GM19023 (cell line): ENCODE data around the gene JAML.
A peak's percentile ranks its signal among the peaks of the same experiment; 100 is the strongest.

Experiments
- ATAC-seq: cut with Tn5 transposase; IDR thresholded peaks from one replicate; pipeline ENCODE4 v1.9.1; 2021; ENCODE audit warnings: mild to moderate bottlenecking, moderate library complexity; ENCODE audit not compliant: unreplicated experiment

Gene JAML

GRCh38 chr11:118240999-118241763 lies 16.4 kb upstream of the JAML start:
- peak; percentile 94 for ATAC-seq

- no peak for ATAC-seq
Measured at GRCh38 chr11:118239509-118240205, 14.8 kb upstream of the JAML start.

GRCh38 chr11:118238929-118239328 lies 14.1 kb upstream of the JAML start:
- no peak for ATAC-seq

- no peak for ATAC-seq
Measured at GRCh38 chr11:118238421-118238820, 13.6 kb upstream of the JAML start.

- ATAC-seq: no peak
Measured at GRCh38 chr11:118236170-118236569, 11.4 kb upstream of the JAML start.

- no peak for ATAC-seq
Measured at GRCh38 chr11:118234833-118235232, 10.0 kb upstream of the JAML start.

GRCh38 chr11:118233850-118234249 lies 9.0 kb upstream of the JAML start:
- ATAC-seq: no peak

GRCh38 chr11:118233377-118233776 lies 8.6 kb upstream of the JAML start:
- ATAC-seq: no peak

GRCh38 chr11:118232659-118233058 lies 7.8 kb upstream of the JAML start:
- no peak for ATAC-seq

GRCh38 chr11:118231461-118231860 lies 6.7 kb upstream of the JAML start:
- ATAC-seq: no peak

- ATAC-seq: no peak
Measured at GRCh38 chr11:118230088-118230487, 5.3 kb upstream of the JAML start.

- ATAC-seq: no peak
Measured at GRCh38 chr11:118229274-118229847, 4.5 kb upstream of the JAML start.

GRCh38 chr11:118227865-118228785 lies 3.3 kb upstream of the JAML start:
- ATAC-seq: peak; percentile 69

- ATAC-seq: no peak
Measured at GRCh38 chr11:118226781-118227180, 2.0 kb upstream of the JAML start.

GRCh38 chr11:118226296-118226695 lies 1.5 kb upstream of the JAML start:
- ATAC-seq: no peak

- ATAC-seq: no peak
Measured at GRCh38 chr11:118223992-118224391, 819 bp downstream of the JAML start.

- ATAC-seq: no peak
Measured at GRCh38 chr11:118223570-118223969, 1.2 kb downstream of the JAML start.

- no peak for ATAC-seq
Measured at GRCh38 chr11:118222437-118222836, 2.4 kb downstream of the JAML start.

GRCh38 chr11:118221419-118221818 lies 3.4 kb downstream of the JAML start:
- ATAC-seq: no peak

GRCh38 chr11:118219732-118220131 lies 5.1 kb downstream of the JAML start:
- ATAC-seq: no peak

GRCh38 chr11:118219244-118219643 lies 5.6 kb downstream of the JAML start:
- ATAC-seq: no peak
